H9 (cell line): Measurements from ENCODE around the gene CLPTM1L. TPM values are rescaled to one million over a fixed set of nuclear protein-coding genes. Genes with fewer than 3 reads are reported as not detected.

Experiments
- DNase-seq: peaks from one replicate; pipeline ENCODE4 v3.0.0-alpha.2; 2017
- H2AFZ ChIP-seq: one replicate; pipeline ENCODE4 v1.6.1; 2013; ENCODE audit warnings: mild to moderate bottlenecking, low read length, control low read depth, moderate library complexity
- H2AK5ac ChIP-seq: 2 replicates; pipeline ENCODE4 v1.6.1; 2013; ENCODE audit warnings: low read length, control low read depth, mixed read lengths; ENCODE audit not compliant: insufficient read length
- H2BK120ac ChIP-seq: one replicate; pipeline ENCODE4 v1.6.1; 2013; ENCODE audit warnings: low read depth, mild to moderate bottlenecking, low read length, control low read depth, inconsistent platforms; ENCODE audit not compliant: poor library complexity, severe bottlenecking
- H2BK12ac ChIP-seq: 2 replicates; pipeline ENCODE4 v1.6.1; 2013; ENCODE audit warnings: low read length, control low read depth, mixed read lengths, low read depth; ENCODE audit not compliant: insufficient read length
- H2BK15ac ChIP-seq: 2 replicates; pipeline ENCODE4 v1.6.1; 2013; ENCODE audit warnings: low read depth, low read length, control low read depth
- H2BK20ac ChIP-seq: one replicate; pipeline ENCODE4 v1.6.1; 2013; ENCODE audit warnings: low read depth, mild to moderate bottlenecking, low read length, control low read depth, inconsistent platforms; ENCODE audit not compliant: poor library complexity, severe bottlenecking
- H2BK5ac ChIP-seq: 2 replicates; pipeline ENCODE4 v1.6.1; 2013; ENCODE audit warnings: low read length, control low read depth, mixed read lengths; ENCODE audit not compliant: insufficient read length
- H3K14ac ChIP-seq: 2 replicates; pipeline ENCODE4 v1.6.1; 2013; ENCODE audit warnings: low read length, control low read depth; ENCODE audit not compliant: insufficient read depth
- H3K18ac ChIP-seq: 2 replicates; pipeline ENCODE4 v1.6.1; 2013; ENCODE audit warnings: low read depth, mild to moderate bottlenecking, mixed read lengths, low read length, control low read depth; ENCODE audit not compliant: insufficient read length
- H3K23ac ChIP-seq: 2 replicates; pipeline ENCODE4 v1.6.1; 2013; ENCODE audit warnings: low read length, control low read depth, mixed read lengths, low read depth; ENCODE audit not compliant: insufficient read length
- H3K23me2 ChIP-seq: 2 replicates; pipeline ENCODE4 v1.6.1; 2013; ENCODE audit warnings: low read depth, mild to moderate bottlenecking, mixed read lengths, low read length, control low read depth; ENCODE audit not compliant: insufficient read length, poor library complexity, severe bottlenecking
- H3K27ac ChIP-seq: 2 replicates; pipeline ENCODE4 v1.5.1; 2013; ENCODE audit warnings: low read length, control low read depth, mixed read lengths, low read depth; ENCODE audit not compliant: insufficient read length
- H3K27me3 ChIP-seq: 2 replicates; pipeline ENCODE4 v1.6.1; 2013; ENCODE audit warnings: low read length, control low read depth, inconsistent platforms; ENCODE audit not compliant: insufficient read depth
- H3K4ac ChIP-seq: 2 replicates; pipeline ENCODE4 v1.6.1; 2013; ENCODE audit warnings: low read depth, mild to moderate bottlenecking, control low read depth, inconsistent platforms, low read length, moderate library complexity
- H3K4me1 ChIP-seq: 2 replicates; pipeline ENCODE4 v1.6.1; 2013; ENCODE audit warnings: low read length, control low read depth, inconsistent platforms; ENCODE audit not compliant: insufficient read depth
- H3K4me2 ChIP-seq: 2 replicates; pipeline ENCODE4 v1.6.1; 2013; ENCODE audit warnings: low read length, control low read depth, mixed read lengths; ENCODE audit not compliant: insufficient read length, insufficient read depth
- H3K56ac ChIP-seq: 2 replicates; pipeline ENCODE4 v1.6.1; 2013; ENCODE audit warnings: low read depth, mild to moderate bottlenecking, mixed read lengths, low read length, control low read depth; ENCODE audit not compliant: insufficient read length
- H3K79me1 ChIP-seq: 2 replicates; pipeline ENCODE4 v1.6.1; 2013; ENCODE audit warnings: low read depth, mild to moderate bottlenecking, moderate library complexity, low read length, control low read depth, inconsistent platforms; ENCODE audit not compliant: insufficient read depth, poor library complexity, severe bottlenecking
- H3K79me2 ChIP-seq: 2 replicates; pipeline ENCODE4 v1.6.1; 2013; ENCODE audit warnings: low read length, control low read depth, inconsistent platforms; ENCODE audit not compliant: insufficient read depth
- H3K9ac ChIP-seq: 2 replicates; pipeline ENCODE4 v1.6.1; 2013; ENCODE audit warnings: low read length, control low read depth, mixed read lengths; ENCODE audit not compliant: insufficient read length; ENCODE audit errors: extremely low read depth
- H3K9me3 ChIP-seq: one replicate; pipeline ENCODE4 v1.6.1; 2013; ENCODE audit warnings: low read depth, low read length, inconsistent platforms; ENCODE audit not compliant: control insufficient read depth
- H3T11ph ChIP-seq: one replicate; pipeline ENCODE4 v1.6.1; 2013; ENCODE audit warnings: mild to moderate bottlenecking, low read length, control low read depth, inconsistent platforms
- H4K20me1 ChIP-seq: one replicate; pipeline ENCODE4 v1.6.1; 2013; ENCODE audit not compliant: control insufficient read depth, insufficient read length, insufficient read depth
- H4K5ac ChIP-seq: 2 replicates; pipeline ENCODE4 v1.6.1; 2013; ENCODE audit warnings: low read depth, mild to moderate bottlenecking, mixed read lengths, low read length, control low read depth; ENCODE audit not compliant: insufficient read length
- H4K8ac ChIP-seq: replicated peaks from 2 replicates; pipeline ENCODE4 v1.6.1; 2013; ENCODE audit warnings: low read length, control low read depth, mixed read lengths, low read depth; ENCODE audit not compliant: insufficient read length
- H4K91ac ChIP-seq: 2 replicates; pipeline ENCODE4 v1.6.1; 2013; ENCODE audit warnings: low read depth, mild to moderate bottlenecking, moderate library complexity, mixed read lengths, low read length, control low read depth; ENCODE audit not compliant: insufficient read length
- H3K27ac Mint-ChIP-seq, 3 experiments: 2 replicates in 2 of 3; 3 replicates in 1 of 3; pipeline ENCODE4 v1.8.0; 2020 to 2021; ENCODE audit warnings: mixed read lengths in 3 of 3, mild to moderate bottlenecking in 1 of 3, moderate library complexity in 1 of 3
- H3K27me3 Mint-ChIP-seq: 2 replicates; pipeline ENCODE4 v1.8.0; 2021; ENCODE audit warnings: low read depth, mild to moderate bottlenecking, moderate library complexity, mixed read lengths
- H3K36me3 Mint-ChIP-seq, 3 experiments: 2 replicates in 2 of 3; 3 replicates in 1 of 3; pipeline ENCODE4 v1.8.0; 2020 to 2021; ENCODE audit warnings: low read depth in 3 of 3, mixed read lengths in 3 of 3; ENCODE audit not compliant: insufficient read depth in 1 of 3
- H3K4me1 Mint-ChIP-seq, 2 experiments: 2 replicates each; pipeline ENCODE4 v1.8.0; 2020; ENCODE audit warnings: mixed read lengths in 2 of 2
- H3K4me3 Mint-ChIP-seq, 2 experiments: 2 replicates in 1 of 2; 3 replicates in 1 of 2; pipeline ENCODE4 v1.8.0; 2020 to 2021; ENCODE audit warnings: mild to moderate bottlenecking in 2 of 2, mixed read lengths in 2 of 2, moderate library complexity in 1 of 2
- H3K9me3 Mint-ChIP-seq, 2 experiments: 2 replicates in 1 of 2; 3 replicates in 1 of 2; pipeline ENCODE4 v1.8.0; 2020; ENCODE audit warnings: mild to moderate bottlenecking in 2 of 2, mixed read lengths in 2 of 2, moderate library complexity in 1 of 2
- CTCF ChIP-seq: fragments of 200-600 bp; sonication (generic); conservative IDR thresholded peaks from 3 replicates; pipeline ENCODE4 v1.8.0; 2021; ENCODE audit warnings: antibody characterized with exemption, mild to moderate bottlenecking
- WGBS: extraction: QIAGEN DNeasy Blood & Tissue Kit; methylation state at CpG from one replicate; pipeline ENCODE4 v1.1.7; 2013; ENCODE audit warnings: missing lambda C conversion rate, low lambda C conversion rate, mixed read lengths; ENCODE audit not compliant: insufficient read length; ENCODE audit errors: extremely low coverage; 5-methylcytosine and 5-hydroxymethylcytosine counted together
- total RNA-seq: library from RNA; stranded (reverse); gene quantifications from 2 replicates; pipeline ENCODE4 v1.2.1, GENCODE V29; 2021

CLPTM1L gene
- total RNA-seq, 1 experiment from 2014 or later = 108 TPM

GRCh38 chr5:1356873-1357787 lies 12.2 kb upstream of the CLPTM1L start:
- H3K4me2 ChIP-seq = no peak overlapping the region
- H3K79me1 ChIP-seq = no peaks in the 10 kb centered on the region
- no peaks in the 10 kb centered on the region for H3K79me2 ChIP-seq
- no peak overlapping the region for H3K9ac ChIP-seq
- Mint-ChIP-seq H3K9me3 (no peaks in the 10 kb centered on the region), H3K27ac (0 out of 7 replicates have a peak overlapping the region, but pooled peaks of 1 of the 3 experiments have one; percentile 7), H3K27me3 (peaks cover 6% of the 10 kb centered on the region), H3K4me1 (peaks cover 18 to 19% of the 10 kb centered on the region in 2 experiments), H3K36me3 (no peaks in the 10 kb centered on the region), H3K4me3 (peak overlapping the region in 1 of 2 experiments; percentile 29; a peak in 2 of 5 replicates)
- H4K5ac ChIP-seq = no peak overlapping the region
- H3K4ac ChIP-seq = no peak overlapping the region
- H2AFZ ChIP-seq = no peak overlapping the region
- H2BK12ac ChIP-seq = no peak overlapping the region
- H2BK20ac ChIP-seq = no peak overlapping the region
- H3K4me1 ChIP-seq = no peaks in the 10 kb centered on the region; the same call in 1 of the 2 replicates
- no peak overlapping the region for H2BK5ac ChIP-seq
- no CpG with 5 or more reads among the region's 28 CpGs for WGBS
- no peak overlapping the region for H2BK15ac ChIP-seq
- H3K27me3 ChIP-seq = no peaks in the 10 kb centered on the region
- H3K27ac ChIP-seq = no peak overlapping the region
- H3K14ac ChIP-seq = peak overlapping the region; percentile 12; the same call in 1 of the 2 replicates
- no peak overlapping the region for H4K91ac ChIP-seq
- no peak for DNase-seq
- no peaks in the 10 kb centered on the region for H3K9me3 ChIP-seq
- no peak for TF ChIP-seq CTCF
- H3K56ac ChIP-seq = no peak overlapping the region
- no peak overlapping the region for H3K23ac ChIP-seq
- H4K8ac ChIP-seq = no peak overlapping the region
- H4K20me1 ChIP-seq = no peaks in the 10 kb centered on the region
- H2BK120ac ChIP-seq = no peak overlapping the region
- no peak overlapping the region for H3T11ph ChIP-seq
- H2AK5ac ChIP-seq = no peak overlapping the region
- H3K23me2 ChIP-seq = no peaks in the 10 kb centered on the region
- no peak overlapping the region for H3K18ac ChIP-seq
